DMS153 treated with DMSO at 0.1 percent for 48 hours (cell line): ENCODE data around the gene RND2.
"Not testable (repeated sequence)": the region's sequence is repeated elsewhere in the genome, so short reads cannot be mapped to it uniquely, and the experiment has no call there.

ENCODE experiments used
- DNase-seq: peaks from one replicate; lab custom pipeline; 2025; ENCODE audit not compliant: unreplicated experiment; lab: John Stamatoyannopoulos, UW

RND2 gene

DNA sequence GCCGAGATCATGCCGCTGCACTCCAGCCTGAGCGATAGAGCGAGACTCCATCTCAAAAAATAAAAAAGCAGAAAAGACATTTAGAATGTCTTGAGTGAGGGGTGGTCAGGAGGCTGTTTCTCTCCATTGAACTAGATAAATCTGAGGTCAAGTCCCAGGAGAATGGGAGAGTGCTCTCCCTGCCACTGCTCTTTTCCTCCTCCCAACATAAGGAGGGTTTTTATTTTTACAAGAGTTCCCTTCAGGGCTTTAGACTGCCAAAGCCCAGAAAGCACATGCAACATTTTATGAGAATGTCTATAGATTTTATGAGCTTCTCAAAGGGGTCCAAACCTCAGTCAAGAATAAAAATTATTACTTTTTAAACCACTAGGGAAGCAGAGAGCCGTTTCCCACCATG is 1.6 kb downstream of the RND2 start:
- DNase-seq = no peak

DNA sequence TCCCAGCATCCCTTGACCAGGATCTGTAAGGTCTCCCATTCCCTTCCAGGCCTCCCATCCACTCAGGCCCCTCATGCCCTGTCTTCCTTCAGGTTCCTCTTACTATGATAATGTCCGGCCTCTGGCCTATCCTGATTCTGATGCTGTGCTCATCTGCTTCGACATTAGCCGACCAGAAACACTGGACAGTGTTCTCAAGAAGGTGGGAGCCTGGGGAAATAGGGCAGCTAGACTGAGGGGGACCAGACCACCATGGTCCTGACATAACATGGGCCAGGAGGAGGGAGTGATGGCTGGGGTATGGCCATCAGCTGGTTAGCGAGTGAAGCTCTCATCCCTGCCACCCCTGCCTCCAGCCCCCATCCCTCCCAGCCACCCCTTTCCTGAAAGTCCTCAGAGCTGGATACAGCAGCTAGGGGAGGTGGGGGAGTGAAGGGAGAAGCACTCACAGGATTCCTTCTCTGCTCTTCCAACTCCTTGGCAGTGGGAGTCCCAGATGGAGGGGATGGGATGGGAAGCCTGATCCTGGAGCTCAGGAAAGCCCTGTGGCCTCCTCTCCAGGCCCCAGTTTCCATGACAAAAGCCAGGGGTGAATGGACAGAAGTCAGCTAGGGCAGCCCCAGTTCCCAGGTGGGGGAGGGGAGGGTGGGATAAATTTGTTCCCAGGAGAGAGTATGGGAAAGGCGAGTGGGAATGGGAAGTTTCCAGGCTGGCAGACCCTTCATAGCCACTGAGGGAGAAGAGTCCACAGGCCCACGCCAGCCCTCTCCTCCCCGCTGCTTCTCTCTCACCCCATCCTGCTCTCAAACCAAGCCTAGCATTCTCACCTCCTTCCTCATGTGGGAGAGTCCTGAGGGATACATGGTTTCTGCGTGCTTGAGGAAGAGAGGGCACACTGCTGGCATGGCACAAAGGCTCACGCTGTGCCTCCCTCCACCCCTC is 2.3 kb downstream of the RND2 start:
- DNase-seq = no peak

DNA sequence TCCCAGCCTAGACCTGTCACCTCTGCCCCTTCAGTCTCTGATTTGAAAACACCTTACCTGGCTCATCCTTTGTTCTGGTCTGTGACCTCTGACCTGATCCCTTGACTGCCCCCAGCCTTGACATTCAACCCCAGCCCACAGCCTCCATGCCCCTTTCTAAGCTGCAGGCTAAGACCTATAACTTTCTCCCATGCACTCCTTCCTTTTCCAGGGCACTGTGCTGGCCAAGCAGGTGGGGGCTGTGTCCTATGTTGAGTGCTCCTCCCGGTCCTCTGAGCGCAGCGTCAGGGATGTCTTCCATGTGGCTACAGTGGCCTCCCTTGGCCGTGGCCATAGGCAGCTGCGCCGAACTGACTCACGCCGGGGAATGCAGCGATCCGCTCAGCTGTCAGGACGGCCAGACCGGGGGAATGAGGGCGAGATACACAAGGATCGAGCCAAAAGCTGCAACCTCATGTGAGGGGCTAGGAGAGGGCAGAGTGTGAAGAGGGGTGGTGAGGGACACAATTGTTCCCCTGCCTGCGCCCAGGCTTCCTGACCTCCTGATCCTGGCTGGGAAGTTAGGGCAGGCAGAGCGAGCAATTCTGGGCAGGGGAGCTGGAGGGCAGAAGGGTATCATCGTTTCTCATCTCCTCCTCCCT is 3.3 kb downstream of the RND2 start:
- DNase-seq = no peak

DNA sequence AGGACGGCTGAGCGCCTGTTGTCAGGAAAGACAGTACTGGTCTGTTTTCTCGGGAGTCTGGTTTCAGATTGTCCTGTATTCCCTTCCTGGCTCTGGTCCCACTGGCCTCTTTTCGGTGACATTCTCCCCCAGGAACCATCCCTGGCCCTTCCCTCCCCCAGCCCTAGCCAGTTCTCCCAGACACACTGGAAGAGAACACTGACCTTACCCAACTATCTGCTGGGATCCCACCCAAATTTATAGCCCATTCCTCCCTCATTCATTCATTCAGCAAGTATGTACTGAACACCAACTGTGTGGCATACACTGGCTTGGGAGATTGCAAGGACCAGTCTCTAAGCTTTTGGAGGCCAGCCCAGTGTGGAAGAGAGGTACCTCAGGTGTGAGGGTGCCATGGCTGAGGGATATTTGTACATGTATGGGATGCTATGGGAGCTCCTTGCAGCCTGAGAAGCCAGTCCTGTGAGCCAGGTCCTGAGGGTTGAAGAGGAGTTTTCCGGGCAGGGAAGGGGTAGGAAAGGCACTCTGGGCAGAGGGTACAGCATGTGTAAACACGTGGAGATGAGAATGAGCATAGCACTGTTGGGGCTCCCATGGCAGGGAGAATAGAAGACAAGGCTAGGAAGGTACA is 5.2 kb downstream of the RND2 start:
- no peak for DNase-seq

DNA sequence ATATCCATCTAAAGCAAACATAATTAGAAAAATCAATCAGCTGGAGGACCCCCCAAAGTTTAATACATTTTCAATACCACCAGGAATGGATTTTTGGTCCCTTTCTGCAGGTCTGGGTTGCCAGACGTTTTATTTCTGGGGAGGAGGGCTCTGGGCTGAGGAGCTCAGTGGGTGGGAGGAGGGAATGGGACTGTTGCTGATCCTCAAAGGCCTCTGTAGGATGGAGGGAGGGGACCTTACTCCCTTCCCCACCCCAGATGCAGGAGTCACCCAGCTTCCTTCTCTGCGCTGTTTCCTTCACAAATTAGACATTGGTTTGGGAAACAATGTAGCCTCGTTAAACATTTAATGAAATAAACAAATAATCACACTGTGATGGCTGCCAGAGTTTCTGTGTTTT is 6.6 kb downstream of the RND2 start:
- no peak for DNase-seq

DNA sequence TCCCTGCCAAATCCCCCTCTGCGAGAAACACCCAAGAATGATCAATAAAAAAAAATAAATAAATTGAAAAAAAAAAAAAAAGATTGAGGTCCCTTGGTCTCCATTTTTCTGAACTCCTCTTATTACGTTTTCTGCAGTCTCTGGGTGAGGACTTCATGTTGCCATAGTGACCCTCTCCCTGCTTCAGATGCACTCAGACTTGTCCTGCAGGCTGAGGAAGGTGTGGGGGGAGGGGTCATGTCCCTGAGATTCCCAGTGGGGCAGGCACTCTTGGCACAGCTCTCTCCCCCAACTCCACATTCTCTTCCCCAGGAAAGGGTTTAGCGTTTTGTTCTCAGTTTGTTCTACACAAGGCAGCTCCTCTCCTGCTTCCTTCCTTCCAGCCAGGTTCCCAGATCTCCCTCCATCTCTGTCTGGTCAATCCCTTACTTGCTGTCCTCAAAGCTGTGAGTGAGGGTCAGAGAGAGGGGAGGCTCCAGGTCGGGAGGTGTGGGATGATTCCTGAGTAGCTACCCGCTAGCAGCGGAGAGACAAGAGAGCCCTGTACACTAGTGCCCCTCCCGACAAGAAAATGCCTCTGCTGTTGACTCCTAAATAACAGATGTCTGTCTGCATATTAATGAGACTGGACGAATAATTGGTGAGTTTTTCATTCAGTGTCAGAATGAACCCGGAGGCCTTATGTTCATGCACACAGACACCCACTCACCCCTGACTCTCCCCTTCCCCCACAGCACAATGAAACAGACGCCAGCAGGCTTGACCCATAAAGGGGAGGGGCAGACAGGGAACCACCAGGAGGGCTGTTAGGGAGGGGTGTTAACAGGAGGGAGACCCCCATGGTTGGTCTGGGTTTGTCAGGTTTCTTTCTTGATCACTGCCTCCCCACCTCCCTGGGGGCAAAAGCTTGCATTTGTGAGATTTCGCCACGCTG is 9.2 kb downstream of the RND2 start:
- no peak for DNase-seq

DNA sequence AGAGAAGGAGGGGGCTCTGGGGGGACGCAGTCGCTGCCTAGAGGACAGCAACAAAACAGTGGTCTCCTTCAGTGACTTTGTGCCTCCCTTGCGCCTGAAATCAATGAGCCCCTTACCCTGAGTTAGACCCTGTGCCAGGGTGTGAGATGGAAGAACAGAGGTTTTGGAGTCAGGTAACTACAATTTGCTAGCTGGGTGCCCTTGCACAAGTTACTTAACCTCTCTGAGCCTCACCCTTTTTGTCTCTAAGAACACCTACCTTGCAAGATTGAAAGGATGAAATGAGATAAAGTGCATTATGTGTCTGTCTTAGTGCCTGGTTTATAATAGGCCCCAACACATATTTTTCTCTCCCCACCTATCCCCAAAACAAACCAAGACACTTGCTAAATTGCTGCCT is 9.9 kb downstream of the RND2 start:
- DNase-seq = no peak

DNA sequence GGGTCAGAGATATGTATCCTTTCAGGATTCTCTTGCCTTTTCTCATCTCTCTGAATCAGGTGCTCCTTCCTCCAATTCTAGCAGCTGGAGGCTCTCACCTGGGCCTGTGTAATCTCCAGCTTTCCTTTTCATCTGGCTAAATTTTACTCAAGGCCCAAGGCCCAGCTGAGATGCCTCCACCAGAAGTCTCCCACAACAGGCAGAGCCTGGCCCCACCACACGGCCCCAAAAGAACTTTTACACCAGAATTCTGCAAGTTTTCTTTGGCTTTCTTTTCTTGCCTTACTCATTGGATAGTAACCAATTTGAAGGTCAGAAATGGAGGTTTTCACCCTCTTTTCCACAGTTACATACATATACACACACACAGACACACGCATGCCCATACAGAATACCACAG is 14.6 kb downstream of the RND2 start:
- no peak for DNase-seq

DNA sequence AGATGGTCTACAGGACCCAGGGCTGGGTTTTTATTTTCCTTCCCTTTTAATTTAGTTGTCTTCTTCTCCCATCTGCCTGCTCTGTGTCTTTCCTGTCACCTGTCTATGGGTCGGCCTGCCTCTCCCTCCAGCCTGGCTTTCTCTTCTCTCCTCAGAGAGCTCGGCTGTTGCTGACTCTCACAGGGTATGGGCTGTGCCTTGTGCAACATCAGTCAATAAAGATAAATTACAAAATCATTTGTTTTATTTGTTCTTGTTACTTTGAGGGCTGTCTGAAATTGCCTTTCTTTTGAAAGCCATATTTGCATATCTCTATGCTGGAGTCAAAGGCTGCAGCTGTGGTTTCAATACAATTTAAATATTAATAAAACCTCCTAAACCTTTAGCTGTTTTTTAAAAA is 15.6 kb downstream of the RND2 start:
- DNase-seq = no peak

DNA sequence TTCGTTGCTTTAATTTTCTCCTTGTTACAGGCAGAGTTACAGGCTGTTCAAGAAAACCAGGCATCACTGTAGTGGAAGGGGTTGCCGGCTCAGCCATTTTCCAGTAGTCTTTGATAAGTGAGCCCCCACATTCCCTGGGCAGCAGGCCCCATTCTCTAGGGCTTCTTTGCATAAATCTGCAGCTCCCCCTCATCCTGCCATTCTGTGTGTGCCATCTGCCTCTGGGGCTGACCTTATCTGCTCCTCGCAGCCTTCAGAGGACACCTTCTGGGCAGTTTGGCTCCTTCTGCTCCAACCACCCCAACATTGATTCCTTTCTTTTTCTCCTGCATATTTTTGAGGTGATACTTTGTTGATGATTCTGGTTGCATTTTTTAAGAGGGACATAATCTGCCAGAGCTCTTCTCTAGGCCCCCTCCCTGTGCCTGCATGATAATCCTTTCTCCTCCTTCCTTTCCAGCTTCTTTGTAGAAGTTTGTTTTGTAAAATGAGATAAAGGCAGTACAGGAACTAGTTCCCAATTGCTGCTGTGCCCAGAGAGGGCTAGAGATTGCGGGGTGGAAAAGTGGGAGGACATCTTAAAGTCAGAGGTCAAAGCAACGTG is 17.1 kb downstream of the RND2 start:
- DNase-seq = no peak

DNA sequence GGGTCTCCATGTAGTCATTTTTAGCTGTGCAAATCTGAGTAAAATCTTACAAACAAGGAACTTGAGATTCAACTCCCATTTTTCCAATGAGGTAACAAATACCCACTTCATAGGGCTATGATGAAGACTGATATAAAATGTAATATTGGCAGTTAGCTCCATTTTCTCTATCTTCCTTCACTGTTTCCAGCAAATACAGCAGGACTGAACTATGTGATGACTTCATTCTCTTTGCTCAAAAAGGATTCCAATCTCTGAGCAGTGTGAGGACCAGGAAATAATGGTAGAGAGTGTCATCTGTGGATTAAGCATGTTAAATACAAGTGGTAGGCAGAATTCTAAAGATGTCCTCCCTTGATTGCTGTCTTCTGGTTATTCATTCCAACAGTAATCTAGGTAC is 18.3 kb downstream of the RND2 start:
- no peak for DNase-seq

DNA sequence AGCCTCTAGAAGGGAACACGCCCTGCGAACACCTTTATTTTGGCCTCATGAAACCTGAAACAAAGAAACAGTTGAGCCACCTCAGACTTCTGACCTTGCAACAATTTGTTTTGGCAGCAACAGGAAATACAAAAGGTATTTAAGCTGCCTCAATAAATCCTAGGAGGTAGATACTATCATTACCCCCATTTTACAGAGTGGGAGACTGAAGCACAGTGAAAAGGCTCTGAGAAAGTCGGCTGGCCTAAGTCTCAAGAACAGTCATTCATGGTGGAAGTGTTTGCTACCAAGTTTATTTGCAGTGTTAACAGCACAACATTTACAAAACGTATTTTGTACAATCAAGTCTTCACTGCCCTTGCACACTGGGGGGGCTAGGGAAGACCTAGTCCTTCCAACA is 19.0 kb downstream of the RND2 start:
- no peak for DNase-seq

DNA sequence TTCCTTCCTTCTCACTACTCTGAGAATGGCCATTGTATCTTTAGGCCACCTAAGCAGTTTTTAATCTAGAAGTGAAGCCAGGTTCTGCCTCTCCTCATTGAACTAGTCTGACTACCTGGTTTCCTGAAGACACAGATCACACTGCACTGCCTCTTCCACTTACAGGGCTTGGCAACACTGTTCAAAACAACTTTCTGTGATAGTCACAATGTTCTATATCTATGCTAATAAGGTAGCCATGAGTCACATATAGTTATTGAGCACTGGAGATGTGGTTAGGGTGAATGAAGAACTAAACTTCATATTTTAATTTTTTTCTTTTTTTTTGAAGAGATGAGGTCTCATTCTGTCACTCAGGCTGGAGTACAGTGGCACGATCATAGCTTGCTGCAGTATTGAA is 26.9 kb downstream of the RND2 start:
- no peak for DNase-seq

DNA sequence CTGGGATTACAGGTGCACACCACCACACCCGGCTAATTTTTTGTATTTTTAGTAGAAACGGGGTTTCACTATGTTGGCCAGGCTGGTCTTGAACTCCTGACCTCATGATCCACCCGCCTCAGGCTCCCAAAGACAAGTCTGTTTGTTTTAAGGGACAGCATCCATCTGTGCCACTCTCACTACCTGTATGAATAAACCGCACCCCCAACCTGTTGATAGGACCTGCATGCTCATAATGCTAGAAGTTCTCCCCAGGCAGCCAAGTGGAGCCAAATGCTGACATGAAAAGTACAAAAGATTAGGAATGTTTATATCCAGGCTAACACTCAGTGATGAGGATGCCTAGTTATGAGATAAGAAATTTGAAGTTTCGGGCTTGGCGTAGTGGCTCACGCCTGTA is 28.0 kb downstream of the RND2 start:
- DNase-seq = not testable (repeated sequence)

DNA sequence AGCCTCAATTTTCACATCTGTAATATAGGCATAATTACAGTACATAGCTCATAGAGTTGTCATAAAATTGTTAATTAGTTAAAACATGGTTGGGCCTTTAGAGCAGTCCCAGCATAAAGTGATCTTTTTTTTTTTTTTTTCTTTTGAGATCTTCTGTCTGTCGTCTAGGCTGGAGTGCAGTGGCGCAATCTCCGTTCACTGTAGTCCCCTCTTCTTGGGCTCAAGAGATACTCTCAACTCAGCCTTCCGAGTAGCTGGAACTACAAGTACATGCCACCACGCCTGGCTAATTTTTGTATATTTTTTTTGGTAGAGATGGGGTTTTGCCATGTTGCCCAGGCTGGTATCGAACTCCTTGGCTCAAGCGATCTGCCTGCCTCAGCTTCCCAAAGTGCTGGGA is 31.0 kb downstream of the RND2 start:
- DNase-seq = no peak

DNA sequence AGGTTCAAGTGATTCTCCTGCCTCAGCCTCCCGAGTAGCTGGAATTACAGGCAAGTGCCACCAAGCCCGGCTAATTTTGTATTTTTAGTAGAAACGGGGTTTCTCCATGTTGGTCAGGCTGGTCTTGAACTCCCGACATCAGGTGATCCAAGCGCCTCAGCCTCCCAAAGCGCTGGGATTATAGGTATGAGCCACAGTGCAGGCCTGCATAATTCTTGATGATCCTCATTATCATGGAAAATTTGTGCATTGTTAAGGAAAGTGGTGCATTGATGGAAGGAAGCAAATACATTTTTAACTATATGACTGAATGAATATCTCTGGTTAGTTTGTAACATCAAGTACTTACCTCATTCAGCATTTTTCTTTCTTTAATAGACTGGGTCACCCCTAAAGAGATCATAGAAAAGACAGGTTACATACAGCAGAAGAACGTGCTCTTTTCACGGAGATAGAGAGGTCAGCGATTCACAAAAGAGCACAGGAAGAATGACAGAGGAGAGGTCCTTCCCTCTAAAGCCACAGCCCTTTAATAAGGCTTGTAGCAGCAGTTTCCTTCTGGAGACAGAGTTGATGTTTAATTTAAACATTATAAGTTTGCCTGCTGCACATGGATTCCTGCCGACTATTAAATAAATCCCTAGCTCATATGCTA is 38.1 kb downstream of the RND2 start:
- no peak for DNase-seq

DNA sequence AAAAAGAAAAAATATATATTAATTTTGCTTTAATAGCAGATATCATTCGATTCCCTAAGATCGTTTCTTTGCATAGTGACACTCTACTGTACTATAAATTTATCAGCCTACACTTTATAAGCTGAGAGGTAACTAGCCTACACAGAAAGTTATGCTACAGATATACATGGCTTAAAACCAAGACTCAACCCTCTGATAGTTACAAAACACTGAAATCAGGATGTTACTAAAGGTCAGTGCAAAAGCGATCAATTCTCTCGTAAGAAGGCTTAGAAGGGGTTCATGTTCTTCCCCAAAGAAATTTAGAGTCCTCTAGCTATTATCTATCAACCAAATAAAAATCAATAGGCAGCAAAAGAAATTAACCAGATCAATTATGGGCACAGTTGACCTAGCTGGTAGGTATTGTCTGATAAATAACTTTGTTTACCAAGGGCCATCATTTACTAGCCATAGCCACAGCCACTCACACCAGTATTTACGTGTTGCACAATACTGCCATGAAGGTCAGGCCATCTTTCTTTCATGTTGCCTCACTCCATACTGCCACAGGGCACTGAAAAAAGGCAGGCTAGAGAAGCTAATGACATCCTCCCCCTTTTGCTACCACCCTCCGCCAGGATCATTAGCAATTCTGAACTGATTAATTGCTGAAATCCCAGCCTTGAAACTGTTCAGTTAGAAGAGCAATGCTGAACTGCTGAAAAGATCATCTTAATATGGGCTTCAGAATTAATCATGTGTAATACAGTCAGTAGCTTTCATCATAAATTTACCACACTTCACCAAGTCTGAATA is 43.7 kb downstream of the RND2 start:
- DNase-seq = no peak

DNA sequence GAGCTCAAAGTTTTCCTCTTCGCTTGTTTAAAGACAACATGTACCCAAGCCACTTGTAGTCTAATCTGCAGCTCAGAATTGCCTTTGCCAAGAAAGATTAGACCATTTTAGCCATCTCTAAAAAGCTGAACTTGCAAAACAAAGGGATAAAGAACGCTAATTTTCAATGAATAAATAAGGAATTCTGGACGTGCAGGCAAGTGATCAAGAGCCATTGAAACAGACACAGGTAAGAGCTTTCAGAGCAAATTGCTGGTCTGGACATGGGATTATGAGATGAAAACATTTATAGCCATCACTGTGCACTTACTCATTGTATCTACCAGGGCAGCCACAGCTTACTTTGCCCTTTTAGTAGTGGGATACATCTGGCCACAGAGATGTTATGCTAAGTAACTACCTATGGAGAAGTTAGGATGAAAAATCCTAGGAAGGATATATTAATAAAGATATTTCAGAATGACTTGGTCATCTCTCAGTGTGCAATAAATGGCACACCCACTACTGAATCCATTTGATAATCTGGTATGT is 44.4 kb downstream of the RND2 start:
- no peak for DNase-seq

DNA sequence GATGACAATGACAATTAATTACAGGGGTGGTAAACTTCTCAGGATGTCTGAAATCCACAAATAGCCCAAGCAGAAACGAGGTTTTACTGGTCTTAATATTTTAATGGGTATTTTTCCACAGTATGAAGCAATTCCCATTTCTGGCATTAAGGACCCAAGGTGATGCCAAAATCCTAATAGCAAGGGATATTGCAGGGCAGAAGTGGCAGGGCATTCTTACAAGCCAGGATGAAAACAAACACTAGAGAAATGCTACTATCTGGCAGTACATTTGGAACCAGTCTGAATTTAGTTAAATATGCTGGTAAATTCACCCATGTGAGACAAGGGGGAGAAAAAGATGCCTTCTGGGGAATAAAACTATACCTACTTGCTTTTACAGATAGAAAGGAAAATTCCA is 45.2 kb downstream of the RND2 start:
- DNase-seq = no peak
